Suprapubic skin (tissue), 4 donors: Measurements from ENCODE around the gene EFTUD2.

ENCODE experiments used
- EP300 ChIP-seq: sonication (generic); formaldehyde crosslinking; IDR thresholded peaks from one replicate; pipeline ENCODE4 v1.6.1; 2017; ENCODE audit warnings: antibody characterized with exemption
- POLR2A ChIP-seq, 2 donors: fragments of 450-650 bp; IDR thresholded peaks; one replicate each; pipeline ENCODE4 v1.6.1; 2017; ENCODE audit warnings: antibody characterized with exemption in 2 of 2, mild to moderate bottlenecking in 2 of 2, moderate library complexity in 2 of 2
- POLR2AphosphoS5 ChIP-seq, 3 donors: sonication (generic); formaldehyde crosslinking; IDR thresholded peaks; one replicate each; pipeline ENCODE4 v1.6.1; 2017; ENCODE audit warnings: antibody characterized with exemption in 3 of 3
- TF ChIP-seq, protein P1 (sequence below), 2 donors: fragments of 200-600 bp in 1 of 2; fragments of 450-650 bp in 1 of 2; sonication (generic) in 1 of 2; IDR thresholded peaks; one replicate each; pipeline ENCODE4 v1.5.1; 2016 to 2019; ENCODE audit warnings: antibody characterized with exemption in 2 of 2, mild to moderate bottlenecking in 1 of 2, moderate library complexity in 1 of 2

DNA sequence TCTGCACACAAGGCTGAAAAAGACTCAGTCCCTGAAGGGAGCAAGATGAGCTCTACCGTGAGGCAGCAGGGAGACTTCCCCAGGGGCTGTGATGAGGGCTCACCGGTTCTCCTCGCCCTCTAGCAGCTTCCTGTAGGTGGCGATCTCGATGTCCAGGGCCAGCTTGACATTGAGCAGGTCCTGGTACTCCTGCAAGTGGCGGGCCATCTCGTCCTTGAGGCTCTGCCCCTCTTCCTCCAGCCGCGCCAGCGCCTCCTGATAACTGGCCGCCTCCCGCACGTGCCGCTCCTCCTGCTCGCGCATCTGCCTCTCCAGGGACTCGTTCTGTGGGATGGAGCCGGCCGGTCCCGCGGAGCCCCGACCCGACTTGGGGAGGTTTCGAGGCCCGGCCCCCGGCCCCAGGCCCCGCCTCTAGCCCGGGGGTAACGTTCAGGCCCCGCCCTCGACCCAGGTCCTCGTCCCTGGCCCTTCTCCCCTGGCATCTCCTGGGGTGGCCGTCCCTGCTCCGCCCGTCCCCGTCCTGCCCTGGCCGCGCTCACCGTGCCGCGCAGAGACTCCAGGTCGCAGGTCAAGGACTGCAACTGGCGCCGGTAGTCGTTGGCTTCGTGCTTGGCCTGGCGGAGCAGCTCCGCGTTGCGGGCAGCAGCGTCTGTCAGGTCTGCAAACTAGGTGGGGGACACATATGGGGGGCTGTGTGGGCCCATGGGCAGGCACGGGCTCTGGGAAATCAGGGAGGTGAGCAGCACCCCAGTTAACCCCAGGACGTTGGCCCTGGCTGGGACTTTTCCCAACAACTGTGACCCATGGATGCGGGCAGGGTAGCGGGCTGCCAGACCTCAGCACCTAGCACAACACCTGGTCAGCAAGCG, 12.1 kb upstream of the EFTUD2 start:
- TF ChIP-seq, protein P1, sequence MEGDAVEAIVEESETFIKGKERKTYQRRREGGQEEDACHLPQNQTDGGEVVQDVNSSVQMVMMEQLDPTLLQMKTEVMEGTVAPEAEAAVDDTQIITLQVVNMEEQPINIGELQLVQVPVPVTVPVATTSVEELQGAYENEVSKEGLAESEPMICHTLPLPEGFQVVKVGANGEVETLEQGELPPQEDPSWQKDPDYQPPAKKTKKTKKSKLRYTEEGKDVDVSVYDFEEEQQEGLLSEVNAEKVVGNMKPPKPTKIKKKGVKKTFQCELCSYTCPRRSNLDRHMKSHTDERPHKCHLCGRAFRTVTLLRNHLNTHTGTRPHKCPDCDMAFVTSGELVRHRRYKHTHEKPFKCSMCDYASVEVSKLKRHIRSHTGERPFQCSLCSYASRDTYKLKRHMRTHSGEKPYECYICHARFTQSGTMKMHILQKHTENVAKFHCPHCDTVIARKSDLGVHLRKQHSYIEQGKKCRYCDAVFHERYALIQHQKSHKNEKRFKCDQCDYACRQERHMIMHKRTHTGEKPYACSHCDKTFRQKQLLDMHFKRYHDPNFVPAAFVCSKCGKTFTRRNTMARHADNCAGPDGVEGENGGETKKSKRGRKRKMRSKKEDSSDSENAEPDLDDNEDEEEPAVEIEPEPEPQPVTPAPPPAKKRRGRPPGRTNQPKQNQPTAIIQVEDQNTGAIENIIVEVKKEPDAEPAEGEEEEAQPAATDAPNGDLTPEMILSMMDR (IDR thresholded peaks at IDR 0.05) = peak in 1 of 2 donors; percentile 31
- TF ChIP-seq EP300 = no peak
- no peak for TF ChIP-seq POLR2AphosphoS5 (IDR thresholded peaks at IDR 0.05)
- TF ChIP-seq POLR2A (IDR thresholded peaks at IDR 0.05) = no peak
